ENCODE data around the gene CRYAB. TPM values are rescaled to one million over a fixed set of nuclear protein-coding genes. Genes with fewer than 3 reads are reported as not detected.

CRYAB gene
- total RNA-seq, 3 donors from 2014 or later (not counting 1 experiment from before 2014, with no cell fraction given): not detected

DNA sequence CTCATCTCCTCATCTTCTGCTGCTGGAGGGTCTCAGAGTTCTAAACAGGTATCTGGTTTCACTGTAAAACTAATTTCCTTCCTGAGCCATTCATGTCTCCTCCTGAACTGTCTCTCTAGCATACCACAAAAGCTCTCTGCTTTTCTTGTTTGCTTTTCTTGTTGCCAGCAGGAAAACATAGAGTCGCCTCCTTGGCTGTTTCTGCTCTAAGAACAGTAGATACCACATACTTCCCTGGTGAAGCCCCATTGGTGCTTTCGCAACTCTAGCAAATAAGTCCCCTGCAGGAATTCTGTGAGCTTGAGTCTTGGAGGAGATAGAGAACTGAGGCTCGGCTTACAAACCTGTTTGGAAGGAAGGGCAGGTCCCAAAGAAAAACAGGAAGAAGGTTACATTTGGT, 32.6 kb upstream of the CRYAB start:
- intact Hi-C loops (cut with micrococcal nuclease): no loop called here
- Histone ChIP-seq H3K4me3 (ENCODE audit: low read length) (no peak overlapping the region), H3K36me3 (ENCODE audit: control insufficient read depth, insufficient read depth, low read length) (no peaks in the 10 kb centered on the region), H3K27ac (ENCODE audit: low read length) (no peak overlapping the region), H3K27me3 (ENCODE audit: control insufficient read depth, insufficient read depth, low read length) (no peaks in the 10 kb centered on the region), H3K9me3 (ENCODE audit: control insufficient read depth, insufficient read depth, low read length) (no peaks in the 10 kb centered on the region), H3K4me1 (ENCODE audit: control insufficient read depth, insufficient read depth, low read length) (peaks cover under 1% of the 10 kb centered on the region)
- TF ChIP-seq, protein P1, sequence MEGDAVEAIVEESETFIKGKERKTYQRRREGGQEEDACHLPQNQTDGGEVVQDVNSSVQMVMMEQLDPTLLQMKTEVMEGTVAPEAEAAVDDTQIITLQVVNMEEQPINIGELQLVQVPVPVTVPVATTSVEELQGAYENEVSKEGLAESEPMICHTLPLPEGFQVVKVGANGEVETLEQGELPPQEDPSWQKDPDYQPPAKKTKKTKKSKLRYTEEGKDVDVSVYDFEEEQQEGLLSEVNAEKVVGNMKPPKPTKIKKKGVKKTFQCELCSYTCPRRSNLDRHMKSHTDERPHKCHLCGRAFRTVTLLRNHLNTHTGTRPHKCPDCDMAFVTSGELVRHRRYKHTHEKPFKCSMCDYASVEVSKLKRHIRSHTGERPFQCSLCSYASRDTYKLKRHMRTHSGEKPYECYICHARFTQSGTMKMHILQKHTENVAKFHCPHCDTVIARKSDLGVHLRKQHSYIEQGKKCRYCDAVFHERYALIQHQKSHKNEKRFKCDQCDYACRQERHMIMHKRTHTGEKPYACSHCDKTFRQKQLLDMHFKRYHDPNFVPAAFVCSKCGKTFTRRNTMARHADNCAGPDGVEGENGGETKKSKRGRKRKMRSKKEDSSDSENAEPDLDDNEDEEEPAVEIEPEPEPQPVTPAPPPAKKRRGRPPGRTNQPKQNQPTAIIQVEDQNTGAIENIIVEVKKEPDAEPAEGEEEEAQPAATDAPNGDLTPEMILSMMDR (IDR thresholded peaks at IDR 0.05): no peak
- no peaks in the 10 kb centered on the region for H3K9me3 Mint-ChIP-seq
- H3K4me3 Mint-ChIP-seq: no peak overlapping the region
- H3K27ac Mint-ChIP-seq: no peak overlapping the region
- peaks cover 5 to 17% of the 10 kb centered on the region in 2 donors for H3K4me1 Mint-ChIP-seq
- H3K36me3 Mint-ChIP-seq: no peaks in the 10 kb centered on the region
- peaks cover 2 to 7% of the 10 kb centered on the region in 2 donors for H3K27me3 Mint-ChIP-seq (ENCODE audit: low read depth in 2 of 2)
- DNase-seq (no peak), ATAC-seq (no peak)
- WGBS (ENCODE audit: insufficient coverage): 68% methylated on average over 3 of the region's 3 CpGs

DNA sequence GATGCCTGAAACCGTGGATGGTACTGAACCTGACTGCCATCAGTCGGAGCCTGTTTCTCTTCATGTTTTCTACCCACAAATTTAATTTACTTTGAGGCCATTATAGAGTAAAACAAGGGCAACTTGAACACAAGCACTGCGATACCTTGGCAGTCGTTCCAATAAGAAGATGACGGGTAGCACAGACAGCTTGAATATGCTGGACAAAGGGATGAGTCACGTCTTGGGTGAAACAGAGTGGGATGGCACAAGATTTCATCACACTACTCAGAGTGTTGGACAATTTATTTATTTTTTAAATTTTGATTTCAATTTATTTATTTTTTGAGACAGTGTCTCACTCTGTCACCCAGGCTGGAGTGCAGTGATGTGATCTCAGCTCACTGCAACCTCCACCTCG, 31.3 kb upstream of the CRYAB start:
- H3K36me3 ChIP-seq (ENCODE audit: control insufficient read depth, insufficient read depth, low read length): no peaks in the 10 kb centered on the region
- Mint-ChIP-seq H3K36me3 (no peaks in the 10 kb centered on the region), H3K4me3 (no peak overlapping the region), H3K27me3 (ENCODE audit: low read depth in 2 of 2) (peaks cover 2 to 7% of the 10 kb centered on the region in 2 donors), H3K9me3 (no peaks in the 10 kb centered on the region), H3K4me1 (peaks cover 14 to 17% of the 10 kb centered on the region in 2 donors), H3K27ac (no peak overlapping the region)
- DNase-seq: no peak
- WGBS (ENCODE audit: insufficient coverage): 89% methylated on average over 7 of the region's 7 CpGs
- no peaks in the 10 kb centered on the region for H3K9me3 ChIP-seq (ENCODE audit: control insufficient read depth, insufficient read depth, low read length)
- TF ChIP-seq, protein P1 (IDR thresholded peaks at IDR 0.05): no peak
- no peak overlapping the region for H3K27ac ChIP-seq (ENCODE audit: low read length)
- intact Hi-C loops (cut with micrococcal nuclease): no loop called here
- no peak overlapping the region for H3K4me3 ChIP-seq (ENCODE audit: low read length)
- peaks cover 10% of the 10 kb centered on the region for H3K4me1 ChIP-seq (ENCODE audit: control insufficient read depth, insufficient read depth, low read length)
- ATAC-seq: no peak
- H3K27me3 ChIP-seq (ENCODE audit: control insufficient read depth, insufficient read depth, low read length): no peaks in the 10 kb centered on the region

DNA sequence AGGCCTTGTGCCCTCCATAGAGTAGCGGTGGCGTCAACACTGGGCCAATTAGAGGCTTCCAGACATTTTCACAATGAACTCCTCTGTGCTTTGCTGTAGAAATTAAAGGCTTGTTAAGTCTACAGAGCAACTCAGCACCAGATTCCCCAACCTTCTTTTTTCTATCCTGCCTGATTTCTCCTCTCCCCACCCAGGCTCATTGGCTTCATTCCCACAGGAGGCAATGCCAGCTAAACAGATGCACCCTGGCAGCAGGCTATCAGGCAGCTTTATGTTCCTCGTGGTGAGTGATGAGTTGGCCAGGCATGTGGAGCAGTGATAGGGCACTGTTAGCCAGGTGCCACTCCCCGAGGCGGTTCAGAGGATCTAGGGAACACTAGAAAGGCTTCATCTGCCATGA, 30.4 kb upstream of the CRYAB start:
- TF ChIP-seq, protein P1 (IDR thresholded peaks at IDR 0.05): no peak
- 90% methylated on average over 5 of the region's 5 CpGs for WGBS (ENCODE audit: insufficient coverage)
- no peaks in the 10 kb centered on the region for H3K27me3 ChIP-seq (ENCODE audit: control insufficient read depth, insufficient read depth, low read length)
- no peak for ATAC-seq
- no peak for DNase-seq
- no peak overlapping the region for H3K4me3 Mint-ChIP-seq
- H3K36me3 Mint-ChIP-seq: no peaks in the 10 kb centered on the region
- no peak overlapping the region for H3K27ac ChIP-seq (ENCODE audit: low read length)
- no peaks in the 10 kb centered on the region for H3K9me3 ChIP-seq (ENCODE audit: control insufficient read depth, insufficient read depth, low read length)
- intact Hi-C loops (cut with micrococcal nuclease): no loop called here
- H3K9me3 Mint-ChIP-seq: no peaks in the 10 kb centered on the region
- peaks cover 2 to 7% of the 10 kb centered on the region in 2 donors for H3K27me3 Mint-ChIP-seq (ENCODE audit: low read depth in 2 of 2)
- H3K36me3 ChIP-seq (ENCODE audit: control insufficient read depth, insufficient read depth, low read length): no peaks in the 10 kb centered on the region
- no peak overlapping the region for H3K4me3 ChIP-seq (ENCODE audit: low read length)
- no peak overlapping the region for H3K27ac Mint-ChIP-seq
- H3K4me1 ChIP-seq (ENCODE audit: control insufficient read depth, insufficient read depth, low read length): peaks cover 18% of the 10 kb centered on the region
- peaks cover 17 to 18% of the 10 kb centered on the region in 2 donors for H3K4me1 Mint-ChIP-seq

Measured in natural killer cell (primary cell).